OCI-M2 (cell line): ENCODE data around the gene MAST2.
"Not testable (repeated sequence)": the region's sequence is repeated elsewhere in the genome, so short reads cannot be mapped to it uniquely, and the experiment has no call there.

ENCODE experiments used
- DNase-seq: peaks from one replicate; lab custom pipeline; 2025; ENCODE audit not compliant: unreplicated experiment; lab: John Stamatoyannopoulos, UW

The MAST2 gene

DNA sequence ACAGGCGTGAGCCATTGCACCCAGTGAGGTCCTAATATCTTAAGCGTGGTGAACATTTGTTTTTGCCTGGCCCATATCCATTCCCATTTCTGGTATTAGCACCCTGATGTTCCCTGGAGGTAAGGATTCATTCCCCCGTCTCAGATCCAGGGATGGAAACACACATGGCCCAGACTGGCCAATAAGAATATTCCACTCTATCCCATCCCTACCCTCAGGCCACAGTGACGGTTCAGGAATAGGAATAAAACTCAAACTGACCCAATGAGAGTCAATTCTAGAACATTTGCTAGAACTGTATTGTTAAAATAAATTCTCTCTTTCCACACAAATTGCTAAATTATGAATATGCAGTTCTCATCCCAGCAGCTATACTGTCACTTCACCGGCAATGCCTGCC lies 252.9 kb downstream of the MAST2 start:
- DNase-seq = no peak

DNA sequence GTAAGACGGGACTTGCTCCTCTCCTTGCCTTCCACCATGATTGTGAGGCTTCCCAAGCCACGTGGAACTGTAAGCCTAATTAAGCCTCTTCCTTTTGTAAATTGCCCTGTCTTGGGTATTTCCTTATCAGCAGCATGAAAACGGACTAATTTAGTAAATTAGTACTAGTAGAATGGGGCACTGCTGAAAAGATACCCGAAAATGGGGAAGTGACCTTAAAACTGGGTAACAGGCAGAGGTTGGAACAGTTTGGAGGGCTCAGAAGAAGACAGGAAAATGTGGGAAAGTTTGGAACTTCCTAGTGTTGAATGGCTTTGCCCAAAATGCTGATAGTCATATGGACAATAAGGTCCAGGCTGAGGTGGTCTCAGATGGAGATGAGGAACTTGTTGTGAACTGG lies 253.8 kb downstream of the MAST2 start:
- DNase-seq = not testable (repeated sequence)

GRCh38 chr1:46057781-46058180 lies 254.4 kb downstream of the MAST2 start:
- DNase-seq = no peak

DNA sequence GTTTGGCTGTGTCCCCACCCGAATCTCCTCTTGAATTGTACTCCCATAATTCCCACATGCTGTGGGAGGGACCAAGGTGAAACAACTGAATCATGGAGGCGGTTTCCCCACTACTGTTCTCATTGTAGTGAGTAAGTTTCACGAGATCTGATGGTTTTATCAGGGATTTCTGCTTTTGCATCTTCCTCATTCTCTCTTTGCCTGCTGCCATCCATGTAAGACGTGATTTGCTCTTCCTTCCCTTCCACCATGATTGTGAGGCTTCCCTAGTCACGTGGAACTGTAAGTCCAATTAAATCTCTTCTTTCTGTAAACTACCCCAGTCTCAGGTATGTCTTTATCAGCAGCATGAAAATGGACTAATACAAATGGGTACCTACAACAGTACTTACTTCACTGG lies 255.5 kb downstream of the MAST2 start:
- no peak for DNase-seq

- DNase-seq = no peak
Observed at GRCh38 chr1:46061146-46061545, 257.7 kb downstream of the MAST2 start.

- no peak for DNase-seq
Observed at GRCh38 chr1:46062651-46063319, 259.4 kb downstream of the MAST2 start.

DNA sequence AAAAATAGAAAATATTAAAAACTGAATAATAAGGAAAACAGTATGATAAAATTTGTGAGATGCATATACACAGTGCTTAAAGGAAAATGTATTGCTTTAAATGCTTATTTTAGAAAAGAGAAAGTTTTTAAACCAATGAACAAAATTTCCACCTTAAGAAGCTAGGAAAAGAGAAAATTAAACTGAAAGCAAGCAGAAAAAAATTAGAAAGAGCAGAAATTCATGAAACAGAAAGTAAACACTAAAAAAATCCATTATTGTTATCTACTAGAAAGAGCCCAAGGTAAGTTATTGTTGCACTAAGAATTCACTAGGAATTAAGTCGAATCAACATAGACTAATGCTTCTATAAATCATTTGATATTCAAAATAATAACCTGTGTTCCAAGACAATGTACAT lies 261.3 kb downstream of the MAST2 start:
- no peak for DNase-seq

DNA sequence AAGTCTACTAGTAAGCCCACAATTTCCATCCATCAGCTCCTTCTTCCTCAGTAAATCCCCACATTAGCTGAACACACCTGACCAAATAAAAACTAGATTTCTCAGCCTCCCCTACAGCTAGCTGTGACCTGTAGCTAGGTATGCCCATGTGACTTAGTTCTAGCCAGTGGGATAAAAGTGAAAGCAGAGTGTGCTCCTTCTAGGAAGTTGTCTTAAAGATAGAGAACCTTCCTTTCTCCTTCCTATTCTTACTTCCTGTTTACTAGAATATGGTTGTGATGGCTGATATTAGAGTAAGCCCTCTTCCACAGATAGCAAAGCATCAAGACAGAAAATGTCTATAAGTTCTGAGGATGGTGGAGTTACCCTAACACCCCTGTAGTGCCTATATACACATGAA lies 262.0 kb downstream of the MAST2 start:
- DNase-seq = no peak

DNA sequence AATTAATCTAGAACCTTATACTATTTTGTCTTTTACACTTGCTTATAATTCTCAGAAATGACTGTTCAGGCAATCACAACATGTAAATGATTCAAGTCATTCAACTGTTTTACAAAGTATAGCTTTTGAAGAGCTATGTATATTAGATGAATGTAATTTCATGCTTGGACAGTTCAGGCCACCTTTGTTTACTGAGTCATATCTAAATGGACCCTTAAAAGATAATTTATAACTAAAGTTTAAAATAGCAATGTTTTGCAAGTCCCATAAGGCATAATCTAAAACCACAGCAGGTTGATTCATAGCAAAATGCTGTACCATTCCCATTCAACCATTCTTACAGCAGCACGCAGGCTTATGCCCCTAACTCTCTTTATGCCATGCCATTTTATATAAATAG lies 264.2 kb downstream of the MAST2 start:
- no peak for DNase-seq

- no peak for DNase-seq
Observed at GRCh38 chr1:46068525-46068924, 265.1 kb downstream of the MAST2 start.

GRCh38 chr1:46070164-46070814 lies 266.9 kb downstream of the MAST2 start:
- no peak for DNase-seq

DNA sequence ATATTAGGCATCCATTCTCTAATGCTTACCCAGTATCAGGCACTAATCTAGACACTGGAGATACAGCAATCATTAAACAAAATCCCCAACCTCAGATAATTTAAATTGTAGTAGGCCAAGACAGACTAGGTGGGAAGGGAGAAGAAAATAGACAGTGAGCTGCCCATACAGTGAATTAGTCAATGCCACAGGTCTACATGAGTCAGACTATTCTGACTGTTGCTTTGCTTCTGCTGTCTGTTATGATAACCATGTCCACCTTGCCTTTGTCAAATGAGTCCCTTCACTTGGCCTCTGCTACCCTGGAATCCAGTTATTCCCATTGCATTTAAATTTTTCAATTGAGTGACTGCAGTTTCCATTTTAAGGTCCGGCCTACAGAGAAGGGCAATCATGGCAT lies 269.6 kb downstream of the MAST2 start:
- no peak for DNase-seq

- DNase-seq = no peak
Observed at GRCh38 chr1:46076343-46076742, 272.9 kb downstream of the MAST2 start.

DNA sequence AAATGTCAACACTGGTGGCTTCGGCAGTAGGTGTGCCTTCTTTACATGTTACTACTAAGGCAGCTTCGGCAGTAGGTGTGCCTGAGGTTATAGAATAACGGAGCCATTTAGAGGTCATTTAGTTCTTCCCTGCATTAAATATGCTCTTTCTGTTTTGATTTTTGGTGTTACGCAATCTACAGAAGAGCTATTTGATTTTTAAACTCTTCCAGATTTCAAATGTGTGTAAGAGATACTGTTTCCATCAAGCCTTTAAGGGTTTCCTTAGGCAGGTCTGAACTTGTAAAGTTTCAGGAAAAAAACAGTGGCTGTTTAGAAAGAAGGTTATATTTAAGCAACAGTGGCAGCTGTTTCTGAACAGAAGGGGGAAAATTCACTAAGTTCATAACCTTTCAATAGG lies 274.2 kb downstream of the MAST2 start:
- DNase-seq = no peak

DNA sequence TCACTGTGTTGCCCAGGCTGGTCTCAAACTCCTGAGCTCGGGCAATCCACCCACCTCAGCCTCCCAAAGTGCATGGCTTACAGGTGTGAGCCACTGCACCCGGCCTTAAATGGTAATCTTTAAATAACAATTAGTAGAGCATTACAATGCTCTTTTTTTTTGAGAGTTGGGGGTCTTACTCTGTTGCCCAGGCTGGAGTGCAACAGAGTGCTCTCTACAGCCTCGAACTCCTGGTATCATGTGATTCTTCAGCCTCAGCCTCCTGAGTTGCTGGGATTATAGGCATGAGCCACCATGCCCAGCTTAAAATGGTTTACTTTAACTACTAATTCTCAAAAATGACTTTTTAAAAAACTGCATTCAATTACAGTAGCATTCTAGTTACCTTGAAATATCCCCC lies 276.8 kb downstream of the MAST2 start:
- no peak for DNase-seq

DNA sequence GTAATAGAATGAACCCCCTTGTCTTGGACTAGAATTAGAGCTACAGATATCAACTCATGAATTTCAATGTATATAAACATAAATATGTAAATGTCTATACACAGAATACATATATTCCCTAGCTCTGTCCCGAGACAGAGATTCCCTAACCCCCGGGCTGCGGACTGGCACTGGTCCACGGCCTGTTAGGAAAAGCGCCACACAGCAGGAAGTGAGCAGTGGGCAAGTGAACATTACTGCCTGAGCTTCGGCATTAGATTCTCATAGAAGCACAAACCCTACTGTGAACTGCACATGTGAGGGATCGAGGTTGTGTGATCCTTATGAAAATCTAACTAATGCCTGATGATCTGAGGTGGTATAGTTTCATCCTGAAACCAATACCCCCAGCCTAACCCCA lies 277.8 kb downstream of the MAST2 start:
- DNase-seq = no peak

- no peak for DNase-seq
Observed at GRCh38 chr1:46081619-46082018, 278.2 kb downstream of the MAST2 start.

DNA sequence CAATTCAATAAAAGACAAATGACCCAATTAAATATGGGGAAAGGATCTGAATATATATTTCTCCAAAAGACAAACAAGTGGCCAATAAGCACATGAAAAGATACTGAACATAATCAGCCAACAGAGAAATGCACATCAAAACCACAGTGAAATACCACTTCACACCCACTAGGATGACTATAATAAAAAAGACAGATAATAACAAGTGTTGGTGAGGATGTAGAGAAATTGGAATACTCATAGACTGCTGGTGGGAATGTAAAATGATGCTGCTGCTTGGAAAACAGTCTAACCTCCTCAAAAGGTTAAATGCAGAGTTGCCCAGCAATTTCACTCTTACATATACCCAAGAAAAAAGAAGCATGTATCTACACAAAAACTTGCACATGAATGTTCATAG lies 280.2 kb downstream of the MAST2 start:
- no peak for DNase-seq

DNA sequence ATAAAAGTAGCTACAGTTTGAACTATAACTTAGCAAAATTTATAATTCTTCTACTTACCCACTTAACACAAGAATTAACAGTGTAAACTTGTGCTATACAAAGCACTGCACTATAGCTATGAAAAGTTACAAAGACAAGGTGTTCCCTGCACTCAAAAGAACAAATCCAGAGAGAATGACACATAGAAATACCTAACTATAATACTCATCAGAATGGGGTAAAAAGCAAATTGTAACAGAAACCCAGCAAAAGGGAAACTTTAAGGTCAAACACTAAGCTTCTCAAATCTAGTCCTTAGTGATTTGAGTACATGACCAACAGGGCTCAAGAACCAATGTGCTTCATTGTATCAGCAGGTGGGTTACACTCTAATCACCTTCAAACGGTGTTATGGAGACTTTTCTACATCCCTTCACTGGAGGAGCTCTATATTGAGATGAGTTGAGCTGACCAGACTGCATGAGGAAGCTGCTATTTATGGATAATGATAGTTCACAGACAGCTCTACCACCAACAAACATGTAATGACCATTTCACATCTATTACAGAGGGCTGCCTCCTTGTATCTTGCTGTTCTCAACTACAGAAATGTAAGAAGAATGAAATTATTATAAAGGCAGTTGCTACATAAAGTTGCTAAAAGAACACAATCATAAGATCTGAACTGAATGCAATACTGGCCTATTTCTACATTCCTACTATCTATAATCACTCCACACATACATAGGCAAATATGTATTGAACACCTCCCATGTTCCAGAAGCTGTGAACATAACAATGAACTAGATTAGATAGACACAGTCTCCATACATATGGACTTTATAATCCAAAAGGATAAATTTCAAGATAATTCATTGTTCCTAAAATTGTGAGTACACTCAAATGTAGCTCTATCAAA lies 281.4 kb downstream of the MAST2 start:
- DNase-seq = no peak
